T-cell (primary cell): Measurements from ENCODE around the gene DHX30. TPM values are rescaled to one million over a fixed set of nuclear protein-coding genes. Genes with fewer than 3 reads are reported as not detected.

Experiments used
- ATAC-seq, 4 experiments: fragments of 200-7000 bp in 3 of 4; fragments of 150-1000 bp in 1 of 4; cut with Tn5 transposase; replicated peaks in 1 of 4; 1 replicate in 3 of 4; 2 replicates in 1 of 4; pipeline ENCODE4 v1.10.0; 2021; ENCODE audit warnings: moderate library complexity in 3 of 4, mild to moderate bottlenecking in 2 of 4, moderate number of reproducible peaks in 1 of 4
- CTCF ChIA-PET, 2 donors: fragments of 300-600 bp; sonication (Branson Sonifier 250); formaldehyde crosslinking; loops; one replicate each; lab custom pipeline; 2022; ENCODE audit warnings: antibody characterized with exemption in 2 of 2; lab: Charles Lee
- POLR2A ChIA-PET, 2 donors: fragments of 300-600 bp; sonication (Branson Sonifier 250); formaldehyde crosslinking; loops; one replicate each; lab custom pipeline; 2022; ENCODE audit warnings: antibody characterized with exemption in 2 of 2; lab: Charles Lee
- DNase-seq, 35 experiments: peaks; one replicate each; pipeline versions ENCODE4 v3.0.0 to v3.0.0-alpha.2; 2013 to 2023
- H3K27ac ChIP-seq: one replicate; pipeline ENCODE4 v1.5.1; 2013; ENCODE audit warnings: low read length
- H3K27me3 ChIP-seq, 2 experiments: replicated peaks in 1 of 2; 1 replicate in 1 of 2; 2 replicates in 1 of 2; pipeline versions ENCODE4 v1.6.1 to v1.7.0; 2013; ENCODE audit warnings: low read length in 1 of 2, mixed read lengths in 1 of 2; ENCODE audit not compliant: control insufficient read depth in 2 of 2, insufficient read depth in 2 of 2; ENCODE audit errors: extremely low read depth in 1 of 2
- H3K36me3 ChIP-seq, 2 donors: 1 replicate in 1 of 2; 2 replicates in 1 of 2; pipeline versions ENCODE4 v1.6.1 to v1.7.0; 2013; ENCODE audit warnings: low read length in 1 of 2; ENCODE audit not compliant: control insufficient read depth in 2 of 2, insufficient read depth in 1 of 2; ENCODE audit errors: extremely low read depth in 1 of 2
- H3K4me1 ChIP-seq, 2 experiments: 1 replicate in 1 of 2; 2 replicates in 1 of 2; pipeline versions ENCODE4 v1.6.1 to v1.7.0; 2013; ENCODE audit warnings: low read length in 2 of 2, mixed read lengths in 1 of 2; ENCODE audit not compliant: insufficient read depth in 2 of 2, control insufficient read depth in 1 of 2; ENCODE audit errors: extremely low read depth in 1 of 2
- H3K4me3 ChIP-seq, 2 donors: 1 replicate in 1 of 2; 2 replicates in 1 of 2; pipeline versions ENCODE4 v1.5.1 to v1.7.0; 2013; ENCODE audit warnings: mild to moderate bottlenecking in 2 of 2, low read length in 1 of 2, moderate library complexity in 1 of 2; ENCODE audit not compliant: control insufficient read depth in 1 of 2; ENCODE audit errors: extremely low read depth in 1 of 2
- H3K9me3 ChIP-seq: 2 replicates; pipeline ENCODE4 v1.7.0; 2013
- H3K27ac Mint-ChIP-seq, 2 donors: one replicate each; pipeline ENCODE4 v1.8.0; 2020 to 2021; ENCODE audit warnings: mild to moderate bottlenecking in 2 of 2, mixed read lengths in 2 of 2
- H3K27me3 Mint-ChIP-seq, 2 donors: one replicate each; pipeline ENCODE4 v1.8.0; 2021 to 2022; ENCODE audit warnings: mixed read lengths in 2 of 2
- H3K36me3 Mint-ChIP-seq: one replicate; pipeline ENCODE4 v1.8.0; 2021; ENCODE audit warnings: mixed read lengths
- H3K4me1 Mint-ChIP-seq, 3 donors: one replicate each; pipeline ENCODE4 v1.8.0; 2020 to 2022; ENCODE audit warnings: mixed read lengths in 3 of 3, mild to moderate bottlenecking in 1 of 3
- H3K4me3 Mint-ChIP-seq, 3 donors: one replicate each; pipeline ENCODE4 v1.8.0; 2020 to 2022; ENCODE audit warnings: mild to moderate bottlenecking in 3 of 3, mixed read lengths in 3 of 3, moderate library complexity in 3 of 3
- H3K9me3 Mint-ChIP-seq, 3 donors: one replicate each; pipeline ENCODE4 v1.8.0; 2020 to 2022; ENCODE audit warnings: mixed read lengths in 3 of 3
- WGBS: methylation state at CpG from one replicate; pipeline ENCODE4 v1.1.5; 2013; ENCODE audit warnings: missing lambda C conversion rate; ENCODE audit not compliant: insufficient coverage; 5-methylcytosine and 5-hydroxymethylcytosine counted together
- total RNA-seq, 35 experiments: library from RNA in 6 of 35; stranded (reverse) in 6 of 35; fragments of 120-200 nt in 1 of 35; gene quantifications; one replicate each; pipeline versions ENCODE4 v1.2.1 to v1.2.4 and lab custom pipeline; 2013 to 2026

The DHX30 gene
- total RNA-seq, 5 donors from 2014 or later (not counting 1 experiment from before 2014, with no cell fraction given) = 69.3 to 101 (median 97.5) TPM

- H3K9me3 ChIP-seq = no peaks in the 10 kb centered on the region
- no peak overlapping the region for H3K4me3 Mint-ChIP-seq
- no peak overlapping the region for H3K27ac Mint-ChIP-seq
- DNase-seq = no peak
- H3K4me1 ChIP-seq = no peaks in the 10 kb centered on the region
- 96% methylated on average over 10 of the region's 15 CpGs for WGBS
- H3K27me3 Mint-ChIP-seq = no peaks in the 10 kb centered on the region
- peaks cover 51% of the 10 kb centered on the region for H3K36me3 Mint-ChIP-seq
- no peaks in the 10 kb centered on the region for H3K27me3 ChIP-seq
- peaks cover 0 to 3% (median under 1%) of the 10 kb centered on the region in 3 donors for H3K4me1 Mint-ChIP-seq
- H3K4me3 ChIP-seq = no peak overlapping the region
- H3K36me3 ChIP-seq = peaks cover 8 to 17% of the 10 kb centered on the region in 2 donors
- ChIA-PET POLR2A (interaction anchor here (0.6 kb wide), 2 partner anchors 35 to 115 kb away, joined by 5 read pairs; no protein-coding TSS in a partner anchor), CTCF (no interaction called here)
- H3K9me3 Mint-ChIP-seq = no peaks in the 10 kb centered on the region
- ATAC-seq = no peak
- no peak overlapping the region for H3K27ac ChIP-seq
Measured at GRCh38 chr3:47892286-47893040, 89.5 kb downstream of the DHX30 start.

GRCh38 chr3:47895241-47895640 is 92.3 kb downstream of the DHX30 start:
- ATAC-seq (no peak), DNase-seq (no peak)
- Histone ChIP-seq H3K4me1 (peaks cover 0 to 3% of the 10 kb centered on the region in 2 experiments), H3K4me3 (no peak overlapping the region), H3K27ac (no peak overlapping the region), H3K9me3 (no peaks in the 10 kb centered on the region), H3K36me3 (peaks cover 8 to 19% of the 10 kb centered on the region in 2 donors), H3K27me3 (no peaks in the 10 kb centered on the region)
- H3K27me3 Mint-ChIP-seq = no peaks in the 10 kb centered on the region
- H3K36me3 Mint-ChIP-seq = peaks cover 35% of the 10 kb centered on the region
- peaks cover 10 to 19% (median 10%) of the 10 kb centered on the region in 3 donors for H3K4me1 Mint-ChIP-seq
- no peaks in the 10 kb centered on the region for H3K9me3 Mint-ChIP-seq
- H3K4me3 Mint-ChIP-seq = no peak overlapping the region
- WGBS = 100% methylated on average over 1 of the region's 3 CpGs
- ChIA-PET CTCF (no interaction called here), POLR2A (no interaction called here)
- H3K27ac Mint-ChIP-seq = no peak overlapping the region

- Histone ChIP-seq H3K9me3 (no peaks in the 10 kb centered on the region), H3K27me3 (no peaks in the 10 kb centered on the region), H3K4me1 (peaks cover 0 to 3% of the 10 kb centered on the region in 2 experiments), H3K27ac (no peak overlapping the region), H3K4me3 (no peak overlapping the region), H3K36me3 (peaks cover 2 to 11% of the 10 kb centered on the region in 2 donors)
- H3K27me3 Mint-ChIP-seq = no peaks in the 10 kb centered on the region
- DNase-seq (no peak), ATAC-seq (no peak)
- ChIA-PET POLR2A (no interaction called here), CTCF (no interaction called here)
- WGBS = no CpG with 5 or more reads among the region's 3 CpGs
- H3K9me3 Mint-ChIP-seq = no peaks in the 10 kb centered on the region
- H3K27ac Mint-ChIP-seq = no peak overlapping the region
- H3K4me3 Mint-ChIP-seq = no peak overlapping the region
- H3K4me1 Mint-ChIP-seq = peaks cover 10 to 19% (median 10%) of the 10 kb centered on the region in 3 donors
- peaks cover 28% of the 10 kb centered on the region for H3K36me3 Mint-ChIP-seq
Measured at GRCh38 chr3:47896736-47897135, 93.8 kb downstream of the DHX30 start.

GRCh38 chr3:47897954-47898353 is 95.0 kb downstream of the DHX30 start:
- H3K27ac Mint-ChIP-seq = no peak overlapping the region
- peaks cover 16% of the 10 kb centered on the region for H3K36me3 Mint-ChIP-seq
- ChIA-PET CTCF (interaction anchor here in 1 of 2 donors (0.5 kb wide), 1 partner anchor 66 kb away, joined by 3 read pairs; no protein-coding TSS in a partner anchor), POLR2A (no interaction called here)
- peaks cover 0 to 3% of the 10 kb centered on the region in 2 experiments for H3K4me1 ChIP-seq
- H3K27me3 ChIP-seq = no peaks in the 10 kb centered on the region
- peak overlapping the region in 1 of 3 donors; percentile 42 for H3K4me3 Mint-ChIP-seq
- H3K27me3 Mint-ChIP-seq = no peaks in the 10 kb centered on the region
- DNase-seq (peak in 2 of 35 experiments; percentile 3 to 4), ATAC-seq (peak in 3 of 4 experiments; percentile 53 to 76 (median 63))
- H3K27ac ChIP-seq = no peak overlapping the region
- H3K9me3 Mint-ChIP-seq = no peaks in the 10 kb centered on the region
- H3K36me3 ChIP-seq = peaks cover 0 to 7% of the 10 kb centered on the region in 2 donors
- WGBS = 49% methylated on average over 3 of the region's 3 CpGs
- no peaks in the 10 kb centered on the region for H3K9me3 ChIP-seq
- peaks cover 10 to 19% (median 10%) of the 10 kb centered on the region in 3 donors for H3K4me1 Mint-ChIP-seq
- no peak overlapping the region for H3K4me3 ChIP-seq

- POLR2A ChIA-PET = interaction anchor here in 1 of 2 donors (0.6 kb wide), 1 partner anchor 15 kb away, joined by 4 read pairs; no protein-coding TSS in a partner anchor
- CTCF ChIA-PET = no interaction called here
- Mint-ChIP-seq H3K36me3 (peaks cover 9% of the 10 kb centered on the region), H3K9me3 (no peaks in the 10 kb centered on the region), H3K4me1 (peaks cover 10 to 19% (median 10%) of the 10 kb centered on the region in 3 donors), H3K27ac (no peak overlapping the region), H3K4me3 (no peak overlapping the region), H3K27me3 (no peaks in the 10 kb centered on the region)
- DNase-seq = no peak
- H3K4me3 ChIP-seq = no peak overlapping the region
- peaks cover 0 to 3% of the 10 kb centered on the region in 2 experiments for H3K4me1 ChIP-seq
- no peaks in the 10 kb centered on the region for H3K9me3 ChIP-seq
- H3K27ac ChIP-seq = no peak overlapping the region
- no peak for ATAC-seq
- H3K36me3 ChIP-seq = peaks cover 0 to 7% of the 10 kb centered on the region in 2 donors
- WGBS = 100% methylated on average over 1 of the region's 3 CpGs
- H3K27me3 ChIP-seq = no peaks in the 10 kb centered on the region
Measured at GRCh38 chr3:47899495-47900108, 96.7 kb downstream of the DHX30 start.
